NB4 (cell line): ENCODE data around the gene GAGE12J.
"Not testable (repeated sequence)": the region's sequence is repeated elsewhere in the genome, so short reads cannot be mapped to it uniquely, and the experiment has no call there.

ENCODE experiments used
- POLR2A ChIP-seq: IDR thresholded peaks from 2 replicates; pipeline ENCODE4 v1.6.1; 2011; ENCODE audit warnings: mild to moderate bottlenecking; ENCODE audit not compliant: insufficient read length; ENCODE audit errors: extremely low read depth
- TF ChIP-seq, protein P1 (sequence below): IDR thresholded peaks from one replicate; pipeline ENCODE4 v1.5.1; 2012; ENCODE audit warnings: low read depth, low read length
- TF ChIP-seq, protein P2 (sequence below): IDR thresholded peaks from 2 replicates; pipeline ENCODE4 v1.6.1; 2011; ENCODE audit warnings: low read depth, low read length

GRCh38 chrX:49307775-49308174 lies 14.1 kb upstream of the GAGE12J start:
- not testable (repeated sequence) for TF ChIP-seq POLR2A
- TF ChIP-seq, protein P1, sequence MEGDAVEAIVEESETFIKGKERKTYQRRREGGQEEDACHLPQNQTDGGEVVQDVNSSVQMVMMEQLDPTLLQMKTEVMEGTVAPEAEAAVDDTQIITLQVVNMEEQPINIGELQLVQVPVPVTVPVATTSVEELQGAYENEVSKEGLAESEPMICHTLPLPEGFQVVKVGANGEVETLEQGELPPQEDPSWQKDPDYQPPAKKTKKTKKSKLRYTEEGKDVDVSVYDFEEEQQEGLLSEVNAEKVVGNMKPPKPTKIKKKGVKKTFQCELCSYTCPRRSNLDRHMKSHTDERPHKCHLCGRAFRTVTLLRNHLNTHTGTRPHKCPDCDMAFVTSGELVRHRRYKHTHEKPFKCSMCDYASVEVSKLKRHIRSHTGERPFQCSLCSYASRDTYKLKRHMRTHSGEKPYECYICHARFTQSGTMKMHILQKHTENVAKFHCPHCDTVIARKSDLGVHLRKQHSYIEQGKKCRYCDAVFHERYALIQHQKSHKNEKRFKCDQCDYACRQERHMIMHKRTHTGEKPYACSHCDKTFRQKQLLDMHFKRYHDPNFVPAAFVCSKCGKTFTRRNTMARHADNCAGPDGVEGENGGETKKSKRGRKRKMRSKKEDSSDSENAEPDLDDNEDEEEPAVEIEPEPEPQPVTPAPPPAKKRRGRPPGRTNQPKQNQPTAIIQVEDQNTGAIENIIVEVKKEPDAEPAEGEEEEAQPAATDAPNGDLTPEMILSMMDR: not testable (repeated sequence)
- TF ChIP-seq, protein P2, sequence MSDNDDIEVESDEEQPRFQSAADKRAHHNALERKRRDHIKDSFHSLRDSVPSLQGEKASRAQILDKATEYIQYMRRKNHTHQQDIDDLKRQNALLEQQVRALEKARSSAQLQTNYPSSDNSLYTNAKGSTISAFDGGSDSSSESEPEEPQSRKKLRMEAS: not testable (repeated sequence)
